ENCODE measurements around the gene TMEM131. TPM values are rescaled to one million over a fixed set of nuclear protein-coding genes. Genes with fewer than 3 reads are reported as not detected.

TMEM131 gene
- total and polyA plus RNA-seq, 2 of the 8 experiments (the other 6 are each of a cell fraction or from before 2014, with no cell fraction given), result 9.7 to 22.9 TPM

DNA sequence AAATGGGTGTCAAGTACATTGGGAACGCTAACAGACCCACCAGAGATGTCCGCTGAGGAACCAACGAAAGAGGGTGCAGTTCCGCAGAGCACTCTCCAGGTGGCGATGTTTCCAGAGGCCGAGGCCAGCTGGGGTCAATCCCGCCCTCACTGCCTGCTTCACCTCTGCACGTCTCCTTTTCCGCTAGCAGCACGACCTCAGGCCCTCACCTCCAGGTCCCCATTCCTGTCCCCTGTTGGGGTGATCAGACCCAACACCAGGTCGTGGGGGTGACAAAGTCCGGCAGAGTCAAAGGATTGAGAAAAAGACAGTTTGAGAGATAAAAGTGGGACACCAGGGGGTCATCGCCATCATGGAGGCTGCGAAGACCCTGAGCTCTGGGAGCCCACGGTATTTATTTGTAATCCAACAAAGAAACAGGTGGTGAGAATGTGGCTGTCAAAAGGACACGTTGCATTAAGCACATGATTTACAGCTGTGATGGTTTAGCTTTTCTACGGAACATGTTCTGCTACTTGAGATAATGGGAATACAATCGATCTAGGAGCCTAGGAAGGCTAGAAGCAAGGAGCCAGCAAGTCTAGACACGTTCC is 255.1 kb downstream of the TMEM131 start:
- no peaks in the 10 kb centered on the region for H3K79me1 ChIP-seq (ENCODE audit: low read depth, low read length)
- no peak overlapping the region for H2BK20ac ChIP-seq (ENCODE audit: low read length)
- no peak overlapping the region for H4K8ac ChIP-seq (ENCODE audit: extremely low read depth, insufficient read depth, low read length)
- H3K4me1 ChIP-seq (replicated peaks in 1 of 4; ENCODE audit: control insufficient read depth in 3 of 4, insufficient read depth in 4 of 4, low read length in 3 of 4), result peaks cover 0 to 2% (median 0%) of the 10 kb centered on the region in 4 experiments; a peak in 1 of 7 replicates
- no peak overlapping the region for H3K18ac ChIP-seq (ENCODE audit: extremely low read depth, low read length)
- 55% methylated on average over 19 of the region's 19 CpGs; no CpG with 5 or more reads in 1 of the 2 experiments for WGBS, 2 experiments (ENCODE audit: extremely low coverage in 1 of 2, insufficient coverage in 1 of 2, insufficient read length in 1 of 2, insufficient replicate concordance in 2 of 2, low coverage in 1 of 2, low lambda C conversion rate in 2 of 2, missing lambda C conversion rate in 1 of 2)
- H3K9me3 ChIP-seq (ENCODE audit: insufficient read depth in 2 of 2, low read depth in 1 of 2, low read length in 1 of 2), result no peaks in the 10 kb centered on the region
- H3K27me3 ChIP-seq (replicated peaks in 1 of 4; ENCODE audit: control insufficient read depth in 3 of 4, extremely low read depth in 1 of 4, insufficient read depth in 3 of 4, low read length in 3 of 4), result no peaks in the 10 kb centered on the region
- FAIRE-seq (peak; percentile 84), DNase-seq (ENCODE audit: low read depth in 1 of 2, low spot score in 2 of 2) (peak in 1 of 2 experiments; percentile 87)
- ChIA-PET CTCF (ENCODE audit: partially characterized antibody) (interaction anchor here (0.6 to 10.1 kb wide), 29 partner anchors 8 to 857 kb away, joined by 3 to 149 read pairs (median 5); partner anchors contain the start of genes ACTR1B and ZAP70), POLR2A (ENCODE audit: partially characterized antibody) (interaction anchor here (0.8 to 1.7 kb wide), 3 partner anchors 7 to 19 kb away, joined by 3 read pairs; no protein-coding TSS in a partner anchor)
- H2BK120ac ChIP-seq (replicated peaks; ENCODE audit: low read depth, low read length), result no peak overlapping the region
- H3K4ac ChIP-seq (replicated peaks; ENCODE audit: insufficient read length, low read depth, low read length), result no peak overlapping the region
- H3K9ac ChIP-seq (replicated peaks in 1 of 4; ENCODE audit: extremely low read depth in 1 of 4, low read depth in 3 of 4, low read length in 3 of 4), result no peak overlapping the region
- H3K36me3 ChIP-seq (ENCODE audit: control insufficient read depth in 2 of 4, insufficient read depth in 4 of 4, low read length in 3 of 4), result no peaks in the 10 kb centered on the region
- H4K5ac ChIP-seq (ENCODE audit: insufficient read length, low read depth, low read length), result no peak overlapping the region
- H4K91ac ChIP-seq (replicated peaks; ENCODE audit: insufficient read length, low read length), result no peak overlapping the region
- no peak overlapping the region for H3K56ac ChIP-seq (replicated peaks; ENCODE audit: insufficient read length, low read depth, low read length)
- no peak overlapping the region for H3K23ac ChIP-seq (ENCODE audit: insufficient read length)
- H3K4me3 ChIP-seq (ENCODE audit: extremely low read depth in 1 of 4, insufficient read depth in 2 of 4, low read depth in 3 of 4, low read length in 4 of 4), result no peak overlapping the region
- H3K23me2 ChIP-seq (ENCODE audit: low read depth, low read length), result no peaks in the 10 kb centered on the region
- no peak overlapping the region for H2BK5ac ChIP-seq (ENCODE audit: low read depth, low read length)
- no peak overlapping the region for H3K14ac ChIP-seq (ENCODE audit: insufficient read length)
- H2BK12ac ChIP-seq (ENCODE audit: low read depth, low read length), result no peak overlapping the region
- no peak overlapping the region for H3K4me2 ChIP-seq (ENCODE audit: insufficient read depth in 1 of 2, low read depth in 2 of 2, low read length in 2 of 2)
- no peaks in the 10 kb centered on the region for H3K79me2 ChIP-seq (ENCODE audit: control insufficient read depth in 1 of 2, insufficient read depth in 2 of 2, low read length in 2 of 2)
- H2BK15ac ChIP-seq (ENCODE audit: low read length), result no peak overlapping the region
- no peak overlapping the region for H3K27ac ChIP-seq (ENCODE audit: low read depth, low read length)
- H2AFZ ChIP-seq (ENCODE audit: low read length), result no peak overlapping the region
- H2AK5ac ChIP-seq (ENCODE audit: low read depth, low read length), result no peak overlapping the region
- no peaks in the 10 kb centered on the region for H4K20me1 ChIP-seq (replicated peaks in 1 of 2; ENCODE audit: control insufficient read depth in 1 of 2, insufficient read depth in 2 of 2, low read length in 2 of 2)
- peak; percentile 67 to 68 for TF ChIP-seq RAD21 (IDR thresholded peaks at IDR 0.05 in 1 of 2, conservative IDR thresholded peaks at IDR 0.05 in 1 of 2; ENCODE audit: low read depth in 2 of 2, low read length in 2 of 2)
- 0 out of 2 replicates have a peak, but pooled peaks have one; percentile 72 for TF ChIP-seq RXRA (IDR thresholded peaks at IDR 0.05; ENCODE audit: insufficient read depth, low read depth, low read length)
- TF ChIP-seq CTBP2 (IDR thresholded peaks at IDR 0.05; ENCODE audit: borderline replicate concordance, insufficient read depth, insufficient read length, low read length), result no peak
- no peak for TF ChIP-seq JUN (IDR thresholded peaks at IDR 0.05; ENCODE audit: low read depth, low read length)

Measured in H1 (cell line).